NCI-H460 (cell line): ENCODE data around the gene LRRC75B. TPM values are rescaled to one million over a fixed set of nuclear protein-coding genes. Genes with fewer than 3 reads are reported as not detected.

ENCODE experiments used
- total RNA-seq: library from RNA; depleted of rRNA; stranded (reverse); fragments of >200 nt; shearing (Covaris generic); gene quantifications from 2 replicates; pipeline ENCODE4 v1.2.3, GENCODE V29; 2014; rRNA removed

LRRC75B gene
- total RNA-seq, 1 experiment from 2014 or later = 5.5 TPM

Other genes starting within 250 kb of the LRRC75B start
- 0.72 and 0.95 TPM in 2 replicates for gene ADORA2A, start 165.5 kb downstream of the LRRC75B start, total RNA-seq
- gene UPB1, start 97.7 kb downstream of the LRRC75B start, total RNA-seq = 0.02 TPM in 1 of 2 replicates, not detected in the other
- gene GUCD1, start 37.9 kb downstream of the LRRC75B start, total RNA-seq = 44.8 and 55.8 TPM in 2 replicates
- gene SNRPD3, start 37.1 kb downstream of the LRRC75B start, total RNA-seq = 82.3 and 92.1 TPM in 2 replicates
- 47.2 and 53.5 TPM in 2 replicates for gene GGT1, start 10.1 kb upstream of the LRRC75B start, total RNA-seq
- not detected in 2 replicates for gene PIWIL3, start 181.6 kb upstream of the LRRC75B start, total RNA-seq
- 0.26 and 1.1 TPM in 2 replicates for gene SGSM1, start 213.1 kb upstream of the LRRC75B start, total RNA-seq